Nucleus accumbens (tissue), 56 donors: ENCODE measurements around the gene PRKACG.
A peak's percentile ranks its signal among the peaks of the same experiment; 100 is the strongest.
"Not testable (repeated sequence)": the region's sequence is repeated elsewhere in the genome, so short reads cannot be mapped to it uniquely, and the experiment has no call there.

Experiments
- DNase-seq, 56 donors: peaks; one replicate each; lab custom pipeline; 2025; lab: John Stamatoyannopoulos, UW

PRKACG gene

GRCh38 chr9:69027355-69028097, 13.6 kb upstream of the PRKACG start:
- DNase-seq = peak in 11 of 56 donors; percentile 0 to 39 (median 4)

- DNase-seq = no peak
Observed at GRCh38 chr9:69023650-69024049, 9.7 kb upstream of the PRKACG start.

- DNase-seq = no peak
Observed at GRCh38 chr9:69020301-69021145, 6.6 kb upstream of the PRKACG start.

- no peak for DNase-seq
Observed at GRCh38 chr9:69019808-69020207, 5.9 kb upstream of the PRKACG start.

DNA sequence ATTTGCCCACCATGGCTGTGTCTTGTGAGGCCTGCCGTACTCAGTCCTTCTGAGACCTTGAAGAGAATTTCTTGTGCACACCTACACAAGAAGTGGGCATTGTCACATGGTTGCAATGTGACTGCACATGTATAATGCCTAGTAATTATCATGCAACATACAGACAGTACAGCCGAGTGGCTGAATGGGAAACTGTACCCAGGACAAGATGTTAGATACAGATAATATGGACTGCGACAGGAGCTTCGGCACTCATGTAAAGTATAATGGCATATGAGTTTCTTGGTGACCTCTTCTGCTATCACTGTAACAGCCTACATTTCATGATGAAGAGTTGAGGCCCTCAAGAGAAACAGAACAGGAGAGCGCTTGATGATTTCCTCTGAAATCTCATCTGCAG, 4.8 kb upstream of the PRKACG start:
- no peak for DNase-seq

DNA sequence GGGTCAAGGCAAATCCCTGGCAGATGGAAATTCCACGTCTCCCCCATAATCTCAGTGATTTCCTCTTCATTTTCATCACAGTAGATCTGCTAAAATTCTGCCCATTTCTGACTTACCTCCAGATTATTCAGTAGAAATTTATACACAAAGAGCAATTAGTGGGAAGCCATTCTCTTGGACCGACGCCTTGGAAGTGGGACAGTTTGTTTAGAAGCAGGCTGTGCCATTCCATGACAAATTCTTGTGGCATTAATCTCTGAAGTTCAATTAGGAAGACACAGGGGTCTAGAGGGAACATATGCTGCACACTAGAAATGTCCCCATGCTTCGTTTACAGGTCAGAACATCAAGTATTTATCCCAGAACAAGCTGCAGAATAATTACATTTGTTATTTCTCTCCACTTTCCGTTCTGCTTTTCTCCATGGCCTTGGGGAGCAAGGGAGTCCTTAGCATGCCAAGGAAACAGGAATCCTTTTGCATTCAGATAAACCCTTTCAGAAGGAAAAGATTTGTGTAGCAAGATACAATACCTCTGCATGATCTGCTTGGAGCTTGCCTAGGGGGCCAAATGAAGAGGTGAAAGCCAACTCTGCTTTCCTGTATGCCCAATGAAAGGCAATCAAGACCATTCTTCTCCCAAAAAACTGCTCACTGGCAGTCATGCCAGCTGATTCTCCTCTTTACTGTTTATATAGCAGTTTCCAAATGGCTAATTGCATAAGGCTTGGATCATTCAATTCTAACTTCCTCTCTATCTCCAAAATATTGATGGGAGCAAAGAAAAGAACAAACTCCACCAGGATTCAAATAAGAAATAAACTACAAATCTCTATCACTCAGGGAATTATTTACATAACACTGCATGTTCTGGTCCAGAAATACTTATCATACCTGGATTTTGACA, 2.5 kb upstream of the PRKACG start:
- no peak for DNase-seq

DNA sequence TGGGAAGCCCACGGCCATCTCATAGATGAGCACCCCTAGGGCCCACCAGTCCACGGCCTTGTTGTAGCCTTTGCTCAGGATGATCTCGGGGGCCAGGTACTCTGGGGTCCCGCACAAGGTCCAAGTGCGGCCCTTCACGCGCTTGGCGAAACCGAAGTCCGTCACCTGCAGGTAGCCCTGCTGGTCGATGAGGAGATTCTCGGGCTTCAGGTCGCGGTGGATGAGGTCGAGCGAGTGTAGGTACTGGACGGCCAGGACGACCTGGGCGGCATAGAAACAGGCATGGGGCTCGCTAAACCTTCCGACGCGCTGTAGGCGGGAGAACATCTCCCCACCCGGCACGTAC, 558 bp downstream of the PRKACG start:
- no peak for DNase-seq

DNA sequence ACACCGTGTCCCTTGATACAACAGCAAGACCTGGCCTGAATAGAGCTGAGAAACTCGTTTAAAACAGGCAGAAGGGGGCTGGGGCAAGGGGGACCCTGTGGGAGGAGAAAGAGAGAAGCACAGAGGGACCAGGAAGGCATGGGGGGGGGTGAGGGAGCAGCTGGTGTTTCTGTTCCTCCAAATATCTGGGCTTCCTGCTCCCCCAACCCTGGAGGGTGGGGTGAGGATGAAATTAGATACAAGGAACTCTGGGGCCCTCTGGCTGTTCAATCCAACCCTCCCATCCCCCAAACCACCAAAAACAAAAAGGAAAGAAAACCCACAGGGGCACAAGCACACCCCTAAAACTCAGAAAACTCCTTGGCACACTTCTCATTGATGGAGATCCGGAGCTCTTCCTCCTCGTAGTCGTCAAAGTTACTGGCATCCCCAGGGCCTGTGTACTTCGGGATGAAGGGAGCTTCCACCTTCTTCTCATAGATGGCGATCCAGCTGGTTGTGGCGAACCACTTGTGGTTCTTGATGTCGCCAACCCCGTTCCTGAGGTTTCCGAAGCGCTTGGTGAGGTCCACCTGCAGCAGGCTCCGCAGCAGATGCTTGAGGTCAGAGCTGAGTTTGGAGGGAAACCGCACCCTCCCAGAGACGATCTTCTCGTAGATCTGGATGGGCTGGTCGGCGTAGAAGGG, 1.1 kb downstream of the PRKACG start:
- DNase-seq = peak in 2 of 56 donors; percentile 9 to 17

DNA sequence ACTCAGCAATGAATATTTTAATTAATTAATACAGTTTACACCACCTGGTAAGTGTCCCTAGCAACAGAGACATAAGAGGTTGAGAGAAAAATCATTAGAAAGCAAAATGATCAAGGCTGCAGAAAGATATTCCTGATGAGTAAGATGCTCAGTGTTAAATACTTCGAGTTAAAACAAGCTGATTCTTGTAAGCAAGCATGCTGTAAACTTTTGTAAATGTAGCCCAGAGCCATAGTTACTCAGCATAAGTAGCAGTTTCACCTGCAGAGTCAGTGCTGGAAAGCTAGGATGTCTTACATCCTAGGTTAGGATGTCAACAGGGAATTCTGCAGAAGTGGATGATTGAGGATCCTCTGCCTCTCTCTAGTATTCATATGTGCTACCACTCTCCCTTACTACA, 4.2 kb downstream of the PRKACG start:
- DNase-seq = no peak

DNA sequence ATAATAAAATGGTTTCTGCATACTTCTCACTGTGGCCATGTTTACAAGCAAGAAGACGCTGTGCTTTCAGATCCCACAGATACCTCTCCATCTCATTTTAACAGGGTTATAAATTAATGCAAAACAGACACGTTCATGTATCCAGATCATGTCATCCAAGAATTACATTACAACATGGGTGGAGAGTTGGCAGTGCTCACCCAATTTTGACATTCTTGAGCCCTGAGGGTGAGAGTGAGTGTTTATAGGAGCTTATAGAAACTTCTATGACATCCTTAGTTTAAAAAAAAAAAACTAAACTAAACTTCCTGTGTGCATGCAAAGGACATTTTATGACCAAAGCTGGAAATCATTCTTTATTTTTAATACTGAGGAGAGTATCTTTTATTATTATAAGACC, 9.1 kb downstream of the PRKACG start:
- no peak for DNase-seq

DNA sequence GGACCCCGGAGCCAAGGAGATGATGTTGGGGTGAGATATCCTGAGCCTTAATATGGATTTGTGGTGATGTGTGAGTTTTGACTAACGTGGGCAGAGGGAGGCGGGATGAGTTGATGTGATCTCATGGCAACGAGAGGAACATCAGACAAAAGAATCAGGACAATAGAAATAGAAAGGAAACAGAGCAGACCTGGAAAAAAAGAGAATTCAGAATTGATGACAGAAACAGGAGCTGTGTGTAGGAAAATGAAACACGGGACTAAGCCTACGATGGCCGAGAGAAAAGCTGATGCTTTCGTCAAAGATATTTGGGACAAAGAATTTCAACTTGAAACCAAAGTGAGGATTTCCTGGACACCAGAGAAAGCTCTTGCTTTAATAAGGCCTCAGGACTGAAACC, 10.9 kb downstream of the PRKACG start:
- no peak for DNase-seq

GRCh38 chr9:69001921-69002320, 12.0 kb downstream of the PRKACG start:
- no peak for DNase-seq

GRCh38 chr9:68999393-69000105, 14.4 kb downstream of the PRKACG start:
- peak in 48 of 56 donors; percentile 5 to 84 (median 36) for DNase-seq

GRCh38 chr9:68998812-68999211, 15.1 kb downstream of the PRKACG start:
- DNase-seq = no peak

- no peak for DNase-seq
Observed at GRCh38 chr9:68998385-68998784, 15.5 kb downstream of the PRKACG start.

- DNase-seq = no peak
Observed at GRCh38 chr9:68997666-68998065, 16.2 kb downstream of the PRKACG start.

DNA sequence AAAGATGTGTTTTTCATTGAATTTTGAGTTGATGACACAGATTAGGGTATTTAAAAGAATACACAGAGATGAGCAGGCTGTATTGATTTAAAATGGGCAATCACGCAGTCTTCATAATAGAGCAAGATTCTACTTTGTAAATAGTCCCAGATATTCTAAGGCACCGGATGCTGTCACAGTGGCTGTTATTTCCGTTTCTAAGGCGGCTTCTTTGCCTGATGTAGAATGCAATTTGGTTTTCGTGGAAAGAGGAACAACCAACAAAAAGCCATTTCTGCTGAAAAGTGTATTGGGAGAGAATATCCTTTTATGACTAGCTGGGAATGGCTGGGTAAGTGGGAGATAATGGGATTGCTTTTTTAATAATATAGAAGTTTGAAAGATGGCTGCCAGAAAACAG, 17.5 kb downstream of the PRKACG start:
- DNase-seq = peak in 1 of 56 donors; percentile 18

DNA sequence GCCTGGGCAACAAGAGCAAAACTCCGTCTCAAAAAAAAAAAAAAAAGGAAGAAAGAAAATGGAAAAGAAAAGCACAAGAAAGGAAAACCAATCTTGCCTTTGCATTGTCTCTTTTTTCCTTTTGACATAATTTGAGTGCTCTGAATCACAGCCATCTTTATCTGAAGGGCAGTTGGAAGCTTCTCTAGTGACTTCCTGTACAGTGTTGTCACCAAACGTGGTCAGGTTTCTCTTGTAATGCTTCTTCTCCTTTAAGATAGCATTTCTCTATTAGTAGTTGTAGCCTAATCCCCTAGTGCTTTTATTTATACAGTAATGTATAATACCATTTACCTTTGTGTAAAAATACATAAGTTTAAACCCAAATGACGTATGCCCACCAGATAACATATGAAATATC, 18.1 kb downstream of the PRKACG start:
- no peak for DNase-seq

DNA sequence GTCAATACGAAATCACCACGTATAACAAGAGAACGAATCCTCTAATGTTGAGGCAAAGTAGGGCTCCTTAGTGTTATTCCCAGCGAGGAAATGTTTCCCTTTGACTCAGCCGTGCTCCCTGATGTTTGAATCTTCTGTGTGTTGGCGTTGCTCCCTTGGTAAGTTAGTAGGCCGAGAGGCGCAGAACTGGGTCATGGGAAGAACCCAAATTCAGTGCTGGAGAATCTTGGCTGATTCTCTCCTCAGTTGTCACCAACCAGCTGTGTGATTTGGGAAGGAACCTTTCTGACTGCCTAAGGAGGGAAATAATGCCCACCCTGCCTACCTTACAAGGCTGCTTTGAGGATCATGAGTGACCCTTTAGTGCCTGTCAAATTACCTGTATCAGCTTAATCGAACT, 22.5 kb downstream of the PRKACG start:
- peak in 1 of 56 donors; percentile 13 for DNase-seq

DNA sequence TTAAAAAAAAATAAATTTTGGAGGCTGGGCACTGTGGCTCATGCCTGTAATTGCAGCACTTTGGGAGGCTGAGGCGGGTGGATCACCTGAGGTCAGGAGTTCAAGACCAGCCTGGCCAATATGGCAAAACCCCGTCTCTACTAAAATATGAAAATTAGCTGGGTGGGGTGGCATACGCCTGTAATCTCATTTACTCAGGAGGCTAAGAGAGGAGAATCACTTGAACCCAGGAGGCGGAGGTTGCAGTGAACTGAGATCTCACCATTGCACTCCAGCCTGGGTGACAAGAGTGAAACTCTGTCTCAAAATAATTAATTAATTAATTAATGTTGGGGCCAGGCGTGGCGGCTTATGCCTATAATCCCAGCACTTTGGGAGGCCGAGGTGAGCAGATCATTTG, 27.0 kb downstream of the PRKACG start:
- not testable (repeated sequence) for DNase-seq
